ENCODE results near the gene SFXN3. TPM values are rescaled to one million over a fixed set of nuclear protein-coding genes. Genes with fewer than 3 reads are reported as not detected.

Gene SFXN3
- total and polyA plus RNA-seq, 10 of the 15 experiments (the other 5 are each of a cell fraction or from before 2014, with no cell fraction given), result 0.05 to 11.3 (median 1.2) TPM

- TF ChIP-seq CREM (IDR thresholded peaks at IDR 0.05; ENCODE audit: low read depth), result no peak
- no peak for TF ChIP-seq MYB (IDR thresholded peaks at IDR 0.05; ENCODE audit: borderline replicate concordance, low read depth, low read length)
These were observed 9.3 kb upstream of the SFXN3 start (continued) for GRCh38 chr10:101021692-101022251.

GRCh38 chr10:101022967-101023705 lies 7.9 kb upstream of the SFXN3 start:
- H3K4me1 ChIP-seq (ENCODE audit: control insufficient read depth, insufficient read depth, low read length), result peaks cover 6% of the 10 kb centered on the region
- ATAC-seq, result no peak
- DNase-seq (ENCODE audit: low read depth, low spot score), result no peak
- in situ Hi-C loops (cut with MboI) (no loop called here), intact Hi-C loops (cut with micrococcal nuclease; ENCODE audit: unreplicated experiment) (no loop called here)
- H3K4me2 ChIP-seq (ENCODE audit: control insufficient read depth, insufficient read depth), result no peak overlapping the region
- ChIA-PET CTCF (interaction anchor here (1.7 kb wide), 1 partner anchor 8 kb away, joined by 5 read pairs; no protein-coding TSS in a partner anchor), SMC1A (ENCODE audit: uncharacterized antibody, unreplicated experiment) (no interaction called here), RAD21 (ENCODE audit: unreplicated experiment) (no interaction called here), POLR2A (no interaction called here)
- no peak overlapping the region for H3K27ac ChIP-seq (ENCODE audit: control insufficient read depth, insufficient read depth)
- no peaks in the 10 kb centered on the region for H4K20me1 ChIP-seq (ENCODE audit: control insufficient read depth, insufficient read depth)
- no peaks in the 10 kb centered on the region for H3K79me2 ChIP-seq (ENCODE audit: control insufficient read depth, insufficient read depth, low read length)
- no peak for FAIRE-seq
- no peak overlapping the region for H2AFZ ChIP-seq (ENCODE audit: control insufficient read depth, low read depth, low read length)
- no peaks in the 10 kb centered on the region for H3K36me3 ChIP-seq (ENCODE audit: control insufficient read depth in 2 of 2, insufficient read depth in 2 of 2, low read length in 1 of 2)
- no peaks in the 10 kb centered on the region for H3K9me3 ChIP-seq (replicated peaks; ENCODE audit: control insufficient read depth, insufficient read depth, low read length)
- H3K27me3 ChIP-seq (replicated peaks in 1 of 2; ENCODE audit: control insufficient read depth in 2 of 2, insufficient read depth in 2 of 2, low read length in 1 of 2), result peaks cover 0 to 7% of the 10 kb centered on the region in 2 experiments; a peak in 2 of 4 replicates
- 61% methylated on average over 15 of the region's 15 CpGs for WGBS (ENCODE audit: insufficient coverage, insufficient replicate concordance, low lambda C conversion rate, missing lambda C conversion rate)
- H3K4me3 ChIP-seq, result no peak overlapping the region
- no peak overlapping the region for H3K9ac ChIP-seq (ENCODE audit: control insufficient read depth, insufficient read depth, low read length)
- BruUV-seq (replicated peaks), result no TSS peak
- no peak for TF ChIP-seq SRF (IDR thresholded peaks at IDR 0.05; ENCODE audit: low read depth in 2 of 2, low read length in 2 of 2)
- no peak for TF ChIP-seq CHD4 (IDR thresholded peaks at IDR 0.05)
- no peak for TF ChIP-seq RB1 (IDR thresholded peaks at IDR 0.05; ENCODE audit: borderline replicate concordance)
- no peak for TF ChIP-seq CREM (IDR thresholded peaks at IDR 0.05; ENCODE audit: low read depth)
- no peak for TF ChIP-seq HDAC6 (IDR thresholded peaks at IDR 0.05; ENCODE audit: unreplicated experiment)
- TF ChIP-seq YY1 (IDR thresholded peaks at IDR 0.05; ENCODE audit: low read depth, low read length), result no peak
- no peak for TF ChIP-seq HDAC2 (IDR thresholded peaks at IDR 0.05)
- no peak for TF ChIP-seq CREB1 (IDR thresholded peaks at IDR 0.05; ENCODE audit: low read depth)
- TF ChIP-seq ZNF217 (IDR thresholded peaks at IDR 0.05), result no peak
- no peak for TF ChIP-seq E4F1 (IDR thresholded peaks at IDR 0.05; ENCODE audit: borderline replicate concordance, partially characterized antibody)
- no peak for TF ChIP-seq ATF2 (IDR thresholded peaks at IDR 0.05; ENCODE audit: low read length)
- no peak for TF ChIP-seq CTCF (IDR thresholded peaks at IDR 0.05 in 2 of 3, conservative IDR thresholded peaks at IDR 0.05 in 1 of 3; ENCODE audit: control insufficient read depth in 2 of 3, extremely low read depth in 1 of 3, insufficient read depth in 1 of 3, low read depth in 3 of 3, low read length in 3 of 3)
- TF ChIP-seq NR2C2 (IDR thresholded peaks at IDR 0.05; ENCODE audit: borderline replicate concordance, control insufficient read depth, insufficient read length, low read depth), result no peak
- TF ChIP-seq IRF4 (IDR thresholded peaks at IDR 0.05; ENCODE audit: low read depth, low read length), result no peak
- TF ChIP-seq NFYB (IDR thresholded peaks at IDR 0.05; ENCODE audit: insufficient read depth, low read depth, low read length), result no peak
